ENCODE results near the gene ASCC1.

The ASCC1 gene, protein sequence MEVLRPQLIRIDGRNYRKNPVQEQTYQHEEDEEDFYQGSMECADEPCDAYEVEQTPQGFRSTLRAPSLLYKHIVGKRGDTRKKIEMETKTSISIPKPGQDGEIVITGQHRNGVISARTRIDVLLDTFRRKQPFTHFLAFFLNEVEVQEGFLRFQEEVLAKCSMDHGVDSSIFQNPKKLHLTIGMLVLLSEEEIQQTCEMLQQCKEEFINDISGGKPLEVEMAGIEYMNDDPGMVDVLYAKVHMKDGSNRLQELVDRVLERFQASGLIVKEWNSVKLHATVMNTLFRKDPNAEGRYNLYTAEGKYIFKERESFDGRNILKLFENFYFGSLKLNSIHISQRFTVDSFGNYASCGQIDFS

DNA sequence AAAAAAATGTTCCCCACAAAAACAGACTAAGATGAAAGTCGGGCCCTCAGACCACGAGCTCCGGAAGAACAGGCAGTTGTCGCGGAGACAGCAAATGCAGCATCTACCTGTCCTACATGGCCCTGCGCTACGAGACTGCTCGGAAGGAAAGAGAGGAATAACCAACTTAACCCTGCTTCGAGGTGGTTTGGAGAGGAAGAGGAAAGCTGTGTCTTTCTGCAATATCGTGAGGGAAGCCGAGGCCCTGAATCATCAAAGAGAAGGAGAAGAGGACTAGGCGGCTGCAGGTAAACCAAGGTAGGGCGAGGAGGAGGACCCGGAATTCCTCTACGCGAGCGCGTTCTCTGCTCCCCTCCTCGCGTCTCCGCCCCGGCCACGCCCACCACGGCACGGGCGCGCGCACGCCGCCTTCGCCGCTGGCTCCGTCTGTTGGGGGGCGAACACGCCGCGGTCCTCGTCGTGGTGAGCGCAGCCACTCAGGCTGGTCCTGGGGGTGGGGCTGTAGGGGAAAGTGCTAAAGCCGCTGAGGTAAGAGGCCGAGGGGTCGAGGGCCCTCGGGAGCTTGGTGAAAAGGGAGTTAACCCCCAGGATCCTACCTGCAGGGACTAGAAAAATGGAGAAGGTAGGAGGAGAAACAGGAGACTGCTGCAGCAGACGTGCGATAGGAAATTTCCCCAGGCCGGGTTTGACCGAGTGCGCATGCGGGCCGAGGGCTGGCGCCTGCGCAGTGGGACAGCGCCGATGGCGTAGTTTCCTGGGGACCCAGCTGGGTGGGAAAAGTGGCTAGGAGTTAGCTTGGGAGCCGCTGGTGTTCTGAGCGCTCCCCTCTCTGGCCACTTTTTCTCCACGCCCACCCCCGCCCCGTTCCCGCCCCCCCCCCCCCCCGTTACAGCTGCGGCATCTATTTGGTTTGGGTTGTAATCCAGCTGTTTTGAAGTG, at the start of gene ASCC1, which contains the start of gene ANAPC16:
Gene ASCC1 (minus strand): TSS at position 666 of the 939 bp plus-strand sequence. CDS start 2,978 bp downstream, outside the sequence.
Gene ANAPC16 (plus strand): TSS at position 402 of the 939 bp plus-strand sequence. CDS start 7,903 bp downstream, outside the sequence.
- TF ChIP-seq, protein P1, sequence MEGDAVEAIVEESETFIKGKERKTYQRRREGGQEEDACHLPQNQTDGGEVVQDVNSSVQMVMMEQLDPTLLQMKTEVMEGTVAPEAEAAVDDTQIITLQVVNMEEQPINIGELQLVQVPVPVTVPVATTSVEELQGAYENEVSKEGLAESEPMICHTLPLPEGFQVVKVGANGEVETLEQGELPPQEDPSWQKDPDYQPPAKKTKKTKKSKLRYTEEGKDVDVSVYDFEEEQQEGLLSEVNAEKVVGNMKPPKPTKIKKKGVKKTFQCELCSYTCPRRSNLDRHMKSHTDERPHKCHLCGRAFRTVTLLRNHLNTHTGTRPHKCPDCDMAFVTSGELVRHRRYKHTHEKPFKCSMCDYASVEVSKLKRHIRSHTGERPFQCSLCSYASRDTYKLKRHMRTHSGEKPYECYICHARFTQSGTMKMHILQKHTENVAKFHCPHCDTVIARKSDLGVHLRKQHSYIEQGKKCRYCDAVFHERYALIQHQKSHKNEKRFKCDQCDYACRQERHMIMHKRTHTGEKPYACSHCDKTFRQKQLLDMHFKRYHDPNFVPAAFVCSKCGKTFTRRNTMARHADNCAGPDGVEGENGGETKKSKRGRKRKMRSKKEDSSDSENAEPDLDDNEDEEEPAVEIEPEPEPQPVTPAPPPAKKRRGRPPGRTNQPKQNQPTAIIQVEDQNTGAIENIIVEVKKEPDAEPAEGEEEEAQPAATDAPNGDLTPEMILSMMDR (IDR thresholded peaks at IDR 0.05; ENCODE audit: insufficient read depth, low read depth, low read length, missing control alignments): no peak
- H3K4me3 ChIP-seq (ENCODE audit: low read length): peak within 1 kb of the TSS; percentile 91
- peak; percentile 89 for DNase-seq (ENCODE audit: low read depth)

DNA sequence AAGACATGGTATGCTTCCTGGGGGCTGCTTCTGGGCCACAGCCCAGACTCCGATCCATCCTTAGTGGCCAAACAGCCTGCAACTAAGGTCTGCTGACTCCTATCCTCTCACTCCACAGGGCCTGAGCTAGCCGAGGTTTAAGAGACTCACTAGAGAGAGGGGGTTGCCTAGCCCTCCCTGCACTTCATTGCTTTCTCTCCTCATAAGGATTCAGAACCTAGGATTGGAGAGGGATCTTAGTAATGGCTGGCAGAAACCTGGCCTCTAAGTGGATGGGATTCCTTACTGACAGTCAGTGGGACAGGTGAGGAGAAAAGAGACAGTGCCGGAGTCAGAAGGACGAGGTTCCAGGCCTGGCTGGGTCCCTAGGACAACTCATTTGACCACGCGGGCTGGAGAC, 49.4 kb upstream of the ASCC1 start:
- DNase-seq (ENCODE audit: low read depth): no peak
- no peak overlapping the region for H3K4me3 ChIP-seq (ENCODE audit: low read length)
- TF ChIP-seq, protein P1 (IDR thresholded peaks at IDR 0.05; ENCODE audit: insufficient read depth, low read depth, low read length, missing control alignments): no peak

DNA sequence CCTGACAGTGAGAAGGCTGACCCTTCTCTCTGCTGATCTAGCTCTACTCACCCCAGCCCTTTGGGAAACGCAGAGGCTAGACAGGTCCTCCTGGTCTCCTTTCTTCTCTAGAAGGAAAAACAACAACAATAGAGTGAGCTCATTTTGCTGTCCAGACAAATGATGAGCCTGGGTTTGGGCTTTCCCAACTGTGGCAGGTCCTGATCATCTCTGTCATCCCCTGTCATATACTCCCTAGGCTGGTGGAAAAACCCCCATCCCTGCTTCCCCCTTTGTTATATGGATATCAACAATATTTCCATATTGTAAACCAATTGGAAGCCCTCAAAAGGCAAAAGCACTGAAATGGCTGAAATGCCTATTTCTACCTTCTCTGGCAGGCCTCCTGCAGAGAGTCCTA, 48.5 kb upstream of the ASCC1 start:
- DNase-seq (ENCODE audit: low read depth): peak; percentile 49
- TF ChIP-seq, protein P1 (IDR thresholded peaks at IDR 0.05; ENCODE audit: insufficient read depth, low read depth, low read length, missing control alignments): no peak
- no peak overlapping the region for H3K4me3 ChIP-seq (ENCODE audit: low read length)

DNA sequence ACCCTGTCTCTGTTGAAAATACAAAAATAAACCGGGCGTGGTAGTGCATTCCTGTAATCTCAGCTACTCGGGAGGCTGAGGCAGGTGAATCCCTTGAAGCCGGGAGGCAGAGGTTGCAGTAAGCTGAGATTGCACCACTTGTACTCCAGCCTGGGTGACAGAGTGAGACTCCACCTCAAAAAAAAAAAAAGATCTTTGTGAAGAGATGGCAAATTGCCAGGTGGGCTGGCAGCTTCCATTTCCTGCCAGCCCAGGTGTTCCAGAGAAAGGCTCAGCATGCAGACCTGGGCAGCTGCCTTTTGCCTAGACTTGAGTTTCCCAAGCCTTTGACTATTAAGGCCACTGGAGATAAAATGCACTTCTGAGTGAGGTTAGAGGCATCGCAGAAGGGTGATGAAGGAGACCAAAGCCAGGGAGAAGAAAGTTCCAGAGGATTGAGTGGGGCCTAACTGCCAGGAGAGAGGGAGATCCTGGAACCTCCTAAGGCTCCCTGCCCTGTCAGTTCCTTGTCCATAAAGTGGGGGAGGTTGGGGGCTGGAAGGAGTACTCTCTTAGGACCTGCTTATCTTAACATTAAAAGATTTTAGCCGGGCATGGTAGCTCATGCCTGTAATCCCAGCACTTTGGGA, 47.7 kb upstream of the ASCC1 start:
- DNase-seq (ENCODE audit: low read depth): peak; percentile 95
- TF ChIP-seq, protein P1 (IDR thresholded peaks at IDR 0.05; ENCODE audit: insufficient read depth, low read depth, low read length, missing control alignments): no peak
- no peak overlapping the region for H3K4me3 ChIP-seq (ENCODE audit: low read length)

DNA sequence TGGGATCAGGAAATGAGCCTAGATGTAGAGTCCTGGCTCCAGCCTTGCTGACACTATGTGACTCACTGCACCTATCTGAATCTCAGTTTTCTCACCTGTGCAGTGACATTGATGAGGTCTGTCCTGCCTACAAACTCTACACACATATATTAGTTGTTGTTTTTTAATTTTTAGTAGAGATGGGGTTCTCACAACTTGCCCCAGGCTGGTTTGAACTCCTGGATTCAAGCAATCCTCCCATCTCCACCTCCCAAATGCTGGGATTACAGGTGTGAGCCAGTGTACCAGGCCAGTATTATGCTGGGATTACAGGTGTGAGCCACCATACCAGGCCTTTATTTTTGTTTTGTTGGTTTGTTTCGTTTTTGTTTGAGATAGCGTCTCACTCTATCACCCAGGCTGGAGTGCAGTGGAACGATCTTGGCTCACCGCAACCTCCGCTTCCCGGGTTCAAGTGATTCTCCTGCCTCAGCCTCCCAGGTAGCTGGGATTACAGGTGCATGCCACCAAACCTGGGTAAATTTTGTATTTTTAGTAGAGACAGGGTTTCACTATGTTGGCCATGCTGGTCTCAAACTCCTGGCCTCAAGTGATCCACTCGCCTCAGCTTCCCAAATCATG, 45.8 kb upstream of the ASCC1 start:
- peak; percentile 71 for DNase-seq (ENCODE audit: low read depth)
- no peak overlapping the region for H3K4me3 ChIP-seq (ENCODE audit: low read length)
- TF ChIP-seq, protein P1 (IDR thresholded peaks at IDR 0.05; ENCODE audit: insufficient read depth, low read depth, low read length, missing control alignments): no peak

Measured in epithelial cell of esophagus (primary cell).